ENCODE measurements around the gene CUX1. TPM values are rescaled to one million over a fixed set of nuclear protein-coding genes. Genes with fewer than 3 reads are reported as not detected.

The CUX1 gene
- total RNA-seq, 1 experiment from 2014 or later, result 64.3 TPM

- TF ChIP-seq, protein P1, sequence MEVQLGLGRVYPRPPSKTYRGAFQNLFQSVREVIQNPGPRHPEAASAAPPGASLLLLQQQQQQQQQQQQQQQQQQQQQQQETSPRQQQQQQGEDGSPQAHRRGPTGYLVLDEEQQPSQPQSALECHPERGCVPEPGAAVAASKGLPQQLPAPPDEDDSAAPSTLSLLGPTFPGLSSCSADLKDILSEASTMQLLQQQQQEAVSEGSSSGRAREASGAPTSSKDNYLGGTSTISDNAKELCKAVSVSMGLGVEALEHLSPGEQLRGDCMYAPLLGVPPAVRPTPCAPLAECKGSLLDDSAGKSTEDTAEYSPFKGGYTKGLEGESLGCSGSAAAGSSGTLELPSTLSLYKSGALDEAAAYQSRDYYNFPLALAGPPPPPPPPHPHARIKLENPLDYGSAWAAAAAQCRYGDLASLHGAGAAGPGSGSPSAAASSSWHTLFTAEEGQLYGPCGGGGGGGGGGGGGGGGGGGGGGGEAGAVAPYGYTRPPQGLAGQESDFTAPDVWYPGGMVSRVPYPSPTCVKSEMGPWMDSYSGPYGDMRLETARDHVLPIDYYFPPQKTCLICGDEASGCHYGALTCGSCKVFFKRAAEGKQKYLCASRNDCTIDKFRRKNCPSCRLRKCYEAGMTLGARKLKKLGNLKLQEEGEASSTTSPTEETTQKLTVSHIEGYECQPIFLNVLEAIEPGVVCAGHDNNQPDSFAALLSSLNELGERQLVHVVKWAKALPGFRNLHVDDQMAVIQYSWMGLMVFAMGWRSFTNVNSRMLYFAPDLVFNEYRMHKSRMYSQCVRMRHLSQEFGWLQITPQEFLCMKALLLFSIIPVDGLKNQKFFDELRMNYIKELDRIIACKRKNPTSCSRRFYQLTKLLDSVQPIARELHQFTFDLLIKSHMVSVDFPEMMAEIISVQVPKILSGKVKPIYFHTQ (CRISPR knock-in tag; IDR thresholded peaks at IDR 0.05), result no peak
- TF ChIP-seq, protein P2, sequence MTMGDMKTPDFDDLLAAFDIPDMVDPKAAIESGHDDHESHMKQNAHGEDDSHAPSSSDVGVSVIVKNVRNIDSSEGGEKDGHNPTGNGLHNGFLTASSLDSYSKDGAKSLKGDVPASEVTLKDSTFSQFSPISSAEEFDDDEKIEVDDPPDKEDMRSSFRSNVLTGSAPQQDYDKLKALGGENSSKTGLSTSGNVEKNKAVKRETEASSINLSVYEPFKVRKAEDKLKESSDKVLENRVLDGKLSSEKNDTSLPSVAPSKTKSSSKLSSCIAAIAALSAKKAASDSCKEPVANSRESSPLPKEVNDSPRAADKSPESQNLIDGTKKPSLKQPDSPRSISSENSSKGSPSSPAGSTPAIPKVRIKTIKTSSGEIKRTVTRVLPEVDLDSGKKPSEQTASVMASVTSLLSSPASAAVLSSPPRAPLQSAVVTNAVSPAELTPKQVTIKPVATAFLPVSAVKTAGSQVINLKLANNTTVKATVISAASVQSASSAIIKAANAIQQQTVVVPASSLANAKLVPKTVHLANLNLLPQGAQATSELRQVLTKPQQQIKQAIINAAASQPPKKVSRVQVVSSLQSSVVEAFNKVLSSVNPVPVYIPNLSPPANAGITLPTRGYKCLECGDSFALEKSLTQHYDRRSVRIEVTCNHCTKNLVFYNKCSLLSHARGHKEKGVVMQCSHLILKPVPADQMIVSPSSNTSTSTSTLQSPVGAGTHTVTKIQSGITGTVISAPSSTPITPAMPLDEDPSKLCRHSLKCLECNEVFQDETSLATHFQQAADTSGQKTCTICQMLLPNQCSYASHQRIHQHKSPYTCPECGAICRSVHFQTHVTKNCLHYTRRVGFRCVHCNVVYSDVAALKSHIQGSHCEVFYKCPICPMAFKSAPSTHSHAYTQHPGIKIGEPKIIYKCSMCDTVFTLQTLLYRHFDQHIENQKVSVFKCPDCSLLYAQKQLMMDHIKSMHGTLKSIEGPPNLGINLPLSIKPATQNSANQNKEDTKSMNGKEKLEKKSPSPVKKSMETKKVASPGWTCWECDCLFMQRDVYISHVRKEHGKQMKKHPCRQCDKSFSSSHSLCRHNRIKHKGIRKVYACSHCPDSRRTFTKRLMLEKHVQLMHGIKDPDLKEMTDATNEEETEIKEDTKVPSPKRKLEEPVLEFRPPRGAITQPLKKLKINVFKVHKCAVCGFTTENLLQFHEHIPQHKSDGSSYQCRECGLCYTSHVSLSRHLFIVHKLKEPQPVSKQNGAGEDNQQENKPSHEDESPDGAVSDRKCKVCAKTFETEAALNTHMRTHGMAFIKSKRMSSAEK (CRISPR knock-in tag; IDR thresholded peaks at IDR 0.05; ENCODE audit: borderline replicate concordance), result no peak
- TF ChIP-seq OVOL2 (CRISPR knock-in tag; IDR thresholded peaks at IDR 0.05; ENCODE audit: borderline replicate concordance), result no peak
- no peak for TF ChIP-seq ERG (CRISPR knock-in tag; IDR thresholded peaks at IDR 0.05)
- TF ChIP-seq NR3C1 (CRISPR knock-in tag; conservative IDR thresholded peaks at IDR 0.05; ENCODE audit: low read depth), result no peak
- no peak for TF ChIP-seq FOXP4 (CRISPR knock-in tag; IDR thresholded peaks at IDR 0.05)
- TF ChIP-seq NFYB (CRISPR knock-in tag; conservative IDR thresholded peaks at IDR 0.05; ENCODE audit: low read depth), result no peak
- TF ChIP-seq ZBTB21 (CRISPR knock-in tag; IDR thresholded peaks at IDR 0.05; ENCODE audit: borderline replicate concordance), result no peak
- TF ChIP-seq, protein P3, sequence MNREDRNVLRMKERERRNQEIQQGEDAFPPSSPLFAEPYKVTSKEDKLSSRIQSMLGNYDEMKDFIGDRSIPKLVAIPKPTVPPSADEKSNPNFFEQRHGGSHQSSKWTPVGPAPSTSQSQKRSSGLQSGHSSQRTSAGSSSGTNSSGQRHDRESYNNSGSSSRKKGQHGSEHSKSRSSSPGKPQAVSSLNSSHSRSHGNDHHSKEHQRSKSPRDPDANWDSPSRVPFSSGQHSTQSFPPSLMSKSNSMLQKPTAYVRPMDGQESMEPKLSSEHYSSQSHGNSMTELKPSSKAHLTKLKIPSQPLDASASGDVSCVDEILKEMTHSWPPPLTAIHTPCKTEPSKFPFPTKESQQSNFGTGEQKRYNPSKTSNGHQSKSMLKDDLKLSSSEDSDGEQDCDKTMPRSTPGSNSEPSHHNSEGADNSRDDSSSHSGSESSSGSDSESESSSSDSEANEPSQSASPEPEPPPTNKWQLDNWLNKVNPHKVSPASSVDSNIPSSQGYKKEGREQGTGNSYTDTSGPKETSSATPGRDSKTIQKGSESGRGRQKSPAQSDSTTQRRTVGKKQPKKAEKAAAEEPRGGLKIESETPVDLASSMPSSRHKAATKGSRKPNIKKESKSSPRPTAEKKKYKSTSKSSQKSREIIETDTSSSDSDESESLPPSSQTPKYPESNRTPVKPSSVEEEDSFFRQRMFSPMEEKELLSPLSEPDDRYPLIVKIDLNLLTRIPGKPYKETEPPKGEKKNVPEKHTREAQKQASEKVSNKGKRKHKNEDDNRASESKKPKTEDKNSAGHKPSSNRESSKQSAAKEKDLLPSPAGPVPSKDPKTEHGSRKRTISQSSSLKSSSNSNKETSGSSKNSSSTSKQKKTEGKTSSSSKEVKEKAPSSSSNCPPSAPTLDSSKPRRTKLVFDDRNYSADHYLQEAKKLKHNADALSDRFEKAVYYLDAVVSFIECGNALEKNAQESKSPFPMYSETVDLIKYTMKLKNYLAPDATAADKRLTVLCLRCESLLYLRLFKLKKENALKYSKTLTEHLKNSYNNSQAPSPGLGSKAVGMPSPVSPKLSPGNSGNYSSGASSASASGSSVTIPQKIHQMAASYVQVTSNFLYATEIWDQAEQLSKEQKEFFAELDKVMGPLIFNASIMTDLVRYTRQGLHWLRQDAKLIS (CRISPR knock-in tag; IDR thresholded peaks at IDR 0.05; ENCODE audit: borderline replicate concordance), result no peak
These were observed 256.8 kb downstream of the CUX1 start (continued) for GRCh38 chr7:102073931-102074880.
